ENCODE measurements around the gene PKD2L2. TPM values are rescaled to one million over a fixed set of nuclear protein-coding genes. Genes with fewer than 3 reads are reported as not detected.

PKD2L2 gene
- total and polyA plus RNA-seq, 4 donors, result 0.08 TPM; not detected in 3

GRCh38 chr5:137945825-137946224, 56.6 kb downstream of the PKD2L2 start:
- H3K4me1 ChIP-seq (ENCODE audit: control insufficient read depth in 4 of 4, insufficient read depth in 4 of 4, low read length in 3 of 4), result no peaks in the 10 kb centered on the region
- H3K27ac ChIP-seq (ENCODE audit: low read depth in 1 of 2, low read length in 2 of 2), result no peak overlapping the region
- no peaks in the 10 kb centered on the region for H3K9me3 ChIP-seq (ENCODE audit: control insufficient read depth in 4 of 4, low read length in 3 of 4)
- no peak overlapping the region for H3K9ac ChIP-seq (ENCODE audit: low read depth in 1 of 2, low read length in 2 of 2)
- peaks cover 7 to 62% (median 57%) of the 10 kb centered on the region in 4 donors for H3K36me3 ChIP-seq (ENCODE audit: control insufficient read depth in 4 of 4, insufficient read depth in 3 of 4, low read depth in 1 of 4, low read length in 3 of 4)
- WGBS, result 99% methylated on average over 1 of the region's 1 CpG
- no peak for DNase-seq (ENCODE audit: low spot score)
- no peak overlapping the region for H3K4me3 ChIP-seq (ENCODE audit: low read depth in 1 of 3, low read length in 3 of 3)
- no peaks in the 10 kb centered on the region for H3K27me3 ChIP-seq (ENCODE audit: control insufficient read depth in 4 of 4, insufficient read depth in 4 of 4, low read length in 3 of 4)
- TF ChIP-seq FOXA1 (IDR thresholded peaks at IDR 0.05), result no peak

- H3K27ac ChIP-seq (ENCODE audit: low read depth in 1 of 2, low read length in 2 of 2), result no peak overlapping the region
These were observed 65.0 kb downstream of the PKD2L2 start for GRCh38 chr5:137954131-137954879.

DNA sequence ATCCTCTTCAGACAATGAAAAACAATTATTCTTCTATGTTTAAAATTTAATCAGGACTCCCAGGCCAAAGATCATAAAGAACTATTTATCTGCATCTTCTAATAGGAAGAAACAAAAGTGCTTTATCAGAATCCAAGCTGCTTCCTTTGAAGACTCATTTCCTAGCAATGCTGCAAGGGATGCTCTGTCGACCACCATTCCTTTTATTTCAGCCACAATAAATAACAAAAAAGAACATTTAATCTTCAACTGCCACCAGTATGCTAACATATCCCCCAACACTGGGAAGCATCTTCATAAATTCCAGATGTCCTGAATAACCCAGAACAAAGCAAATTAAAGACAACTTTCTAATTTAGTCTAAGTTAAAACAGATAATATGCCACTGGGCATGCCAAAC, 68.7 kb downstream of the PKD2L2 start:
- 78% methylated on average over 1 of the region's 1 CpG for WGBS
- DNase-seq (ENCODE audit: low spot score), result no peak
- Histone ChIP-seq H3K36me3 (ENCODE audit: control insufficient read depth in 4 of 4, insufficient read depth in 3 of 4, low read depth in 1 of 4, low read length in 3 of 4) (peaks cover 3 to 22% (median 10%) of the 10 kb centered on the region in 4 donors), H3K27ac (ENCODE audit: low read depth in 1 of 2, low read length in 2 of 2) (no peak overlapping the region), H3K9ac (ENCODE audit: low read depth in 1 of 2, low read length in 2 of 2) (no peak overlapping the region), H3K9me3 (ENCODE audit: control insufficient read depth in 4 of 4, low read length in 3 of 4) (no peaks in the 10 kb centered on the region), H3K4me3 (ENCODE audit: low read depth in 1 of 3, low read length in 3 of 3) (no peak overlapping the region), H3K27me3 (ENCODE audit: control insufficient read depth in 4 of 4, insufficient read depth in 4 of 4, low read length in 3 of 4) (no peaks in the 10 kb centered on the region), H3K4me1 (ENCODE audit: control insufficient read depth in 4 of 4, insufficient read depth in 4 of 4, low read length in 3 of 4) (no peaks in the 10 kb centered on the region)
- TF ChIP-seq ATF3 (IDR thresholded peaks at IDR 0.05), result no peak
- no peak for TF ChIP-seq EGR1 (IDR thresholded peaks at IDR 0.05; ENCODE audit: low read depth in 2 of 2)
- TF ChIP-seq FOXA2 (IDR thresholded peaks at IDR 0.05), result no peak
- no peak for TF ChIP-seq NR2F2 (IDR thresholded peaks at IDR 0.05)
- no peak for TF ChIP-seq CTCF (IDR thresholded peaks at IDR 0.05; ENCODE audit: low read depth, low read length, missing input control)
- TF ChIP-seq, protein P1, sequence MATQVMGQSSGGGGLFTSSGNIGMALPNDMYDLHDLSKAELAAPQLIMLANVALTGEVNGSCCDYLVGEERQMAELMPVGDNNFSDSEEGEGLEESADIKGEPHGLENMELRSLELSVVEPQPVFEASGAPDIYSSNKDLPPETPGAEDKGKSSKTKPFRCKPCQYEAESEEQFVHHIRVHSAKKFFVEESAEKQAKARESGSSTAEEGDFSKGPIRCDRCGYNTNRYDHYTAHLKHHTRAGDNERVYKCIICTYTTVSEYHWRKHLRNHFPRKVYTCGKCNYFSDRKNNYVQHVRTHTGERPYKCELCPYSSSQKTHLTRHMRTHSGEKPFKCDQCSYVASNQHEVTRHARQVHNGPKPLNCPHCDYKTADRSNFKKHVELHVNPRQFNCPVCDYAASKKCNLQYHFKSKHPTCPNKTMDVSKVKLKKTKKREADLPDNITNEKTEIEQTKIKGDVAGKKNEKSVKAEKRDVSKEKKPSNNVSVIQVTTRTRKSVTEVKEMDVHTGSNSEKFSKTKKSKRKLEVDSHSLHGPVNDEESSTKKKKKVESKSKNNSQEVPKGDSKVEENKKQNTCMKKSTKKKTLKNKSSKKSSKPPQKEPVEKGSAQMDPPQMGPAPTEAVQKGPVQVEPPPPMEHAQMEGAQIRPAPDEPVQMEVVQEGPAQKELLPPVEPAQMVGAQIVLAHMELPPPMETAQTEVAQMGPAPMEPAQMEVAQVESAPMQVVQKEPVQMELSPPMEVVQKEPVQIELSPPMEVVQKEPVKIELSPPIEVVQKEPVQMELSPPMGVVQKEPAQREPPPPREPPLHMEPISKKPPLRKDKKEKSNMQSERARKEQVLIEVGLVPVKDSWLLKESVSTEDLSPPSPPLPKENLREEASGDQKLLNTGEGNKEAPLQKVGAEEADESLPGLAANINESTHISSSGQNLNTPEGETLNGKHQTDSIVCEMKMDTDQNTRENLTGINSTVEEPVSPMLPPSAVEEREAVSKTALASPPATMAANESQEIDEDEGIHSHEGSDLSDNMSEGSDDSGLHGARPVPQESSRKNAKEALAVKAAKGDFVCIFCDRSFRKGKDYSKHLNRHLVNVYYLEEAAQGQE (IDR thresholded peaks at IDR 0.05), result no peak
- no peak for TF ChIP-seq RXRA (IDR thresholded peaks at IDR 0.05)
- no peak for TF ChIP-seq HNF4A (conservative IDR thresholded peaks at IDR 0.05)
- no peak for TF ChIP-seq HNF4G (IDR thresholded peaks at IDR 0.05)
- TF ChIP-seq, protein P2, sequence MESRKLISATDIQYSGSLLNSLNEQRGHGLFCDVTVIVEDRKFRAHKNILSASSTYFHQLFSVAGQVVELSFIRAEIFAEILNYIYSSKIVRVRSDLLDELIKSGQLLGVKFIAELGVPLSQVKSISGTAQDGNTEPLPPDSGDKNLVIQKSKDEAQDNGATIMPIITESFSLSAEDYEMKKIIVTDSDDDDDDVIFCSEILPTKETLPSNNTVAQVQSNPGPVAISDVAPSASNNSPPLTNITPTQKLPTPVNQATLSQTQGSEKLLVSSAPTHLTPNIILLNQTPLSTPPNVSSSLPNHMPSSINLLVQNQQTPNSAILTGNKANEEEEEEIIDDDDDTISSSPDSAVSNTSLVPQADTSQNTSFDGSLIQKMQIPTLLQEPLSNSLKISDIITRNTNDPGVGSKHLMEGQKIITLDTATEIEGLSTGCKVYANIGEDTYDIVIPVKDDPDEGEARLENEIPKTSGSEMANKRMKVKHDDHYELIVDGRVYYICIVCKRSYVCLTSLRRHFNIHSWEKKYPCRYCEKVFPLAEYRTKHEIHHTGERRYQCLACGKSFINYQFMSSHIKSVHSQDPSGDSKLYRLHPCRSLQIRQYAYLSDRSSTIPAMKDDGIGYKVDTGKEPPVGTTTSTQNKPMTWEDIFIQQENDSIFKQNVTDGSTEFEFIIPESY (IDR thresholded peaks at IDR 0.05), result no peak

More at GRCh38 chr5:137954131-137954879, 65.0 kb downstream of the PKD2L2 start:
- TF ChIP-seq MAX (IDR thresholded peaks at IDR 0.05) (no peak), CTCF (IDR thresholded peaks at IDR 0.05; ENCODE audit: low read depth, low read length, missing input control) (no peak), JUND (IDR thresholded peaks at IDR 0.05) (peak; percentile 50 to 68)
- Histone ChIP-seq H3K4me3 (ENCODE audit: low read depth in 1 of 3, low read length in 3 of 3) (no peak overlapping the region), H3K4me1 (ENCODE audit: control insufficient read depth in 4 of 4, insufficient read depth in 4 of 4, low read length in 3 of 4) (no peaks in the 10 kb centered on the region), H3K9ac (ENCODE audit: low read depth in 1 of 2, low read length in 2 of 2) (no peak overlapping the region), H3K36me3 (ENCODE audit: control insufficient read depth in 4 of 4, insufficient read depth in 3 of 4, low read depth in 1 of 4, low read length in 3 of 4) (peaks cover 3 to 19% (median 14%) of the 10 kb centered on the region in 4 donors), H3K9me3 (ENCODE audit: control insufficient read depth in 4 of 4, low read length in 3 of 4) (no peaks in the 10 kb centered on the region), H3K27me3 (ENCODE audit: control insufficient read depth in 4 of 4, insufficient read depth in 4 of 4, low read length in 3 of 4) (no peaks in the 10 kb centered on the region)
- whole genome bisulfite sequencing, result 90% methylated on average over 9 of the region's 9 CpGs
- DNase-seq (ENCODE audit: low spot score), result no peak

Data from liver (tissue), 9 donors.